SJSA1 (cell line): ENCODE results near the gene SNRNP200. TPM values are rescaled to one million over a fixed set of nuclear protein-coding genes. Genes with fewer than 3 reads are reported as not detected.
A peak's percentile ranks its signal among the peaks of the same experiment; 100 is the strongest.
"Not testable (repeated sequence)": the region's sequence is repeated elsewhere in the genome, so short reads cannot be mapped to it uniquely, and the experiment has no call there.

Experiments
- DNase-seq, 2 experiments: peaks; one replicate each; pipeline ENCODE4 v3.0.0-alpha.2; 2015 to 2020; ENCODE audit warnings: low spot score in 2 of 2, low read depth in 1 of 2
- H3K27ac ChIP-seq: fragments of 250-450 bp; sonication (Bioruptor Pico); 2 replicates; pipeline ENCODE4 v1.5.1; 2020; ENCODE audit warnings: mild to moderate bottlenecking, moderate library complexity
- H3K27me3 ChIP-seq: fragments of 250-450 bp; sonication (Bioruptor Pico); replicated peaks from 2 replicates; pipeline ENCODE4 v1.5.1; 2020; ENCODE audit warnings: mild to moderate bottlenecking, moderate library complexity
- H3K36me3 ChIP-seq: fragments of 250-450 bp; sonication (Bioruptor Pico); 2 replicates; pipeline ENCODE4 v1.5.1; 2020; ENCODE audit warnings: mild to moderate bottlenecking
- H3K4me1 ChIP-seq: fragments of 250-450 bp; sonication (Bioruptor Pico); replicated peaks from 2 replicates; pipeline ENCODE4 v1.6.1; 2021; ENCODE audit warnings: mild to moderate bottlenecking
- H3K4me3 ChIP-seq: fragments of 250-450 bp; sonication (Bioruptor Pico); 2 replicates; pipeline ENCODE4 v1.5.1; 2020; ENCODE audit warnings: mild to moderate bottlenecking
- H3K9me3 ChIP-seq: fragments of 250-450 bp; sonication (Bioruptor Pico); replicated peaks from 2 replicates; pipeline ENCODE4 v1.5.1; 2020; ENCODE audit warnings: mild to moderate bottlenecking
- total RNA-seq: library from RNA; depleted of rRNA; stranded (reverse); fragments of >200 nt; shearing (Covaris generic); gene quantifications from 2 replicates; pipeline ENCODE4 v1.2.3, GENCODE V29; 2014

Gene SNRNP200
- total RNA-seq, 1 experiment from 2014 or later = 33.1 TPM

DNA sequence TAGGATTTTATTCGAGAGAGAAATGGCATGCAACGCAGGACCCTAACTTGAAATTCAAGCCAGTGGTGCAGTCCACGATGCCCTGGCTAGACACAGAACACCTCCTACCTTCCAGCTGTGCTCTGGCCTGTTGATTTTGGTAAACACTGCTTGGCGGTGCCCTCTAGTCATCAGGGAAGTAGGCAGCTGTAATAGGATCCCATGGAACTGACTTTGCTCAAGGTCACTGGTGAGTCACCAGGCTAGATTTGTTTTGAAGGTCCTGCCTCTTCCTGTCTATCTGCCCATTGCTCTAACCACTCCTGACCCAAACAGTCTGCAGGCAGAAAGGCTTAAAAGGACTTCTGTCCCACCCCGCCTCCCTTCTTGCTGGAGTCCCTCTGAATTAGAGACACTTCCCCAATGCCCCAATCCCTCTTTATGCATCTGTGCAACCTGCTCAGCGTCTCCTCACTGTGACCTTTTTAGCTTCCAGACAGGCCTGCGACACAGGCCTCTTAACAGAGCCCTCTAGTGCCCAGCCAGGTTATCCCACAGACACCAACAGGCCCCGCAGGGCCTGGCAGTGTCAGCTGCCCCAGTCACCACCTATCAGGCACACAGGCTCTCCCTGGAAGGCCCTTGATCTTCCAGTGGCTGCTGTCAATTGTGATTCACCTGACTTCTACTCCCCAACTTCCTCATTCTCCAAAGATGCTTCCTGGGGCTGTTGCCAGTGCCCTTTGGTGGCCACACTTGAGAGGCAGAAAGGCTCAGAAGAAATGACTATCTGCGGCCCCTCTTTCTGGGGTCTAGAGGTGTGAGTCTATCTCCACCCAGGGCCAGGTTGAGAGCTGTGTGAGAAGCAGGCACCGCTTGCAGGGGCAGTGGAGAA, 44.7 kb downstream of the SNRNP200 start:
- Histone ChIP-seq H3K4me3 (no peak overlapping the region), H3K9me3 (no peaks in the 10 kb centered on the region), H3K27me3 (no peaks in the 10 kb centered on the region), H3K27ac (no peak overlapping the region), H3K4me1 (peaks cover 32% of the 10 kb centered on the region), H3K36me3 (peaks cover 48% of the 10 kb centered on the region)
- peak; percentile 72 to 75 for DNase-seq

DNA sequence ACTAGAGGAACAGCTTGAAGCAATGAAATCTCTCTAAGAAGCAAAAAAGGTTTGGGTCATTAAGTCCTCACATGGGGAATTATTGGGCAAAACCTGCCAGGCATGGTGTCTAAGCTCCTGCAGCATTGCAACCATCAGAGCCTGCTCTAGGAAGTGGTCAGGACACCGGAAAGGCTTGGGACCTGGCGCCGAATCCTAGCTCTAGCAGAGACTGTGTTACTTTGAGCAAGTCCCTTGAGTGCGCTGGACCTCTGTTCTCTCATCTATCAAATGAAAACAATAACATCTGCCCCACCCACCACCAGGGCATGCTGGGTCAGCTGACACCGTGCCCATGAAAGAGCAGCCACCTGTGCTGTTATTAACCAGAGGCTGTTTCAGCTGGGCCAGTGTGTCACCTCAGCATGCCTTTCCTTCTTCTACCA, 45.8 kb downstream of the SNRNP200 start:
- H3K27ac ChIP-seq = no peak overlapping the region
- peaks cover 24% of the 10 kb centered on the region for H3K4me1 ChIP-seq

DNA sequence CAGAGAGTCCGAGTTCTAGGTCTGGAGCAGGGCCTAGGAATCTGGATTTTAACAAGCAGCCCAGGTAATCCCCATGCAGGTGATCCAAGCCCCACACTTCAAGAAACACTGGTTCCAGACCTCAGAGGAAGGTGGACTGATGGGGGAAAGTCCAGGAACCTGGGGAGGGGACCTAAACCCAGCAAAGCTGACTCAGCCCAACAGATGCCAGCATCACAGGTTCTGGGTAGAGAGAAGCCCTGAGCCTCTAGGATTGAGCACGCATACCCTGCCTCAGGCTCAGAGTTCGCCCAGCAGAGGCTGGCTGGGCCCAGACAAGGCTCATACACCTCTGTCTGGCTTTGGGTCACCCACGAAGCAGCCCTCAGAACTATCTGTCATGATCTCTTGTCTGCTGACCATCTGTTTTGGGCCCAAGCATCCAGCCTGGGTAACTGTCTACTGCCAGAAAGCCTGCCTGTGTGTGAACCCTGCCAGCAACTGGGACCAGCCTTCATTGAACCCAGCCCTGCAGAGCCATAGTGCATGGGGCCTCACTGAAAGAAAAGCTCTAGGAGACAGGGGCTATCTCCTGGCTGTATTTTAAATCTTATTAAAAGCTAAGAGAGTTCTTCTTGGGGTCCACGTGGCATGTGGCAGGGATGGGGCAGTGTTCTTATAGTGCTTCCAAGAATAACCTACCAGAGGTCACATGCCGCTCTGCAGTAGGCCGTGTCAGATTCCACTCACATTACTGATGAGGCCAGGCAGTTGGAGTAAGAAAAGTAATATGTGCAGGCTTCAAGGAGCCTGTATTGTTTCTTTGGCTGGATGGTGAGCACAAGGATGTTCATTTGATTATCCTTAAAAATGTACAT, 47.0 kb downstream of the SNRNP200 start:
- no peak for DNase-seq
- Histone ChIP-seq H3K36me3 (peaks cover 50% of the 10 kb centered on the region), H3K9me3 (no peaks in the 10 kb centered on the region), H3K27me3 (no peaks in the 10 kb centered on the region), H3K4me3 (no peak overlapping the region), H3K27ac (no peak overlapping the region), H3K4me1 (peaks cover 18% of the 10 kb centered on the region)

More for the DNA sequence above, 45.8 kb downstream of the SNRNP200 start:
- Histone ChIP-seq H3K36me3 (peaks cover 49% of the 10 kb centered on the region), H3K9me3 (no peaks in the 10 kb centered on the region), H3K4me3 (no peak overlapping the region), H3K27me3 (no peaks in the 10 kb centered on the region)
- DNase-seq = no peak

DNA sequence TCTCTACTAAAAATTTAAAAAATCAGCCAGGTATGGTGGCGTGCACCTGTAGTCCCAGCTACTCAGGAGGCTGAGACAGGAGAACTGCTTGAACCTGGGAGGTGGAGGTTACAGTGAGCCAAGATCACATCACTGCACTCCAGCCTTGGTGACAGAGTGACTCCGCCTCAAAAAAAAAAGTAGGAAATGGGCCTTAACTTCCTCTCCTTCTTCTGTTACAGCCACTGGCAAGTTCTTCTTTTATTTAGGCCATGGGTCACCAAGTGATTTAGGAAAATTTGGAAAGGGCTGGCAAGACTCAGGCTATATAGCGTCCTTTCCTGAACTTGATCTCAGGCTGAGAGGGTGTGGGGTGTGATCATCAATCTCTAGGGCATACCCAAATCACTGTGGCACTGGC, 47.6 kb downstream of the SNRNP200 start:
- H3K27me3 ChIP-seq, H3K27ac ChIP-seq, H3K4me3 ChIP-seq, DNase-seq, H3K9me3 ChIP-seq: not testable (repeated sequence)
- peaks cover 18% of the 10 kb centered on the region for H3K4me1 ChIP-seq
- peaks cover 56% of the 10 kb centered on the region for H3K36me3 ChIP-seq

DNA sequence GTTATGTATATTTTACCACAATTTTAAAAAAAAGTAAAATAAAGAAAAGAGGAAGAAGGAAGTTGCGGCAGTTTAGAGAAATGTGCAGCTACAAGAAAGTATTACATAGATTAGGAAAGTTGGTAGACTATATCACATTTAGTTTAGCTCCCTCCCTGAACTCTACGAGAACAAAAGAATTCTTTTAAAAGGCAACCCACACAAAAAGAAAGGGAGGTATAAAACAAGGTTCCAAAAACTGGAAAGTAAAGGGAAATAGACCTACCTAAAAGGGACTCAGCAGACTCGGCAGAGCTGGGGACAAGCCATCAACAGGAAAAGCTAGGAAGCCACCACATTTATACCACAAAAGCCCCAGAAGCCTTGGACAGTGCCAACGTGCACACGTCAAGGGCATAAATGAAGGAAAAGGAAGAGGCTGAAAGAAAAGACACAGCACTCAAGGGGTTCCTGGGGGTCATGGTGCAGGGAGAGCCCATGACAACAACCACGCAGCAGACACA, 48.7 kb downstream of the SNRNP200 start:
- no peak for DNase-seq
- Histone ChIP-seq H3K4me1 (peaks cover 27% of the 10 kb centered on the region), H3K4me3 (no peak overlapping the region), H3K9me3 (no peaks in the 10 kb centered on the region), H3K27ac (no peak overlapping the region), H3K27me3 (no peaks in the 10 kb centered on the region), H3K36me3 (peaks cover 61% of the 10 kb centered on the region)

DNA sequence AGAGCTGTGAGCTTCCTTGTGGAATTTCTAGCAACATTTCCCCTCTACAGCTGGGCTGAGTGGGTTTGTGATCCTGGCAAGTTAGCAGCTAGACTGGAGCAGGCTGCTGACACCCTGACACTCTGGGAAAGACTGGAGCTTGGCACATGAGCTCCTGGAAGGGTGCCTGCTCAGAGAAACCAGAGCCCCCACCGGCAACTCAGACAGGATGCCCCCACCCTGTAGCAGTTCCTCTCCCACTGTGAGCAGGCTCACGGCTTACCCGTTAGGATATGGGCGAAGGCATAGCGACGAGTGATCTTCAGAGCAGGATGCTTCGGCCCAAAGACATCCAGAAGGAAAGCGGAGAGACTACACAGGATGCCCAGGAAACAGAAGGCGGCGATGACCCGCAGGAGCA, 50.8 kb downstream of the SNRNP200 start:
- H3K27ac ChIP-seq = no peak overlapping the region
- no peaks in the 10 kb centered on the region for H3K9me3 ChIP-seq
- no peak overlapping the region for H3K4me3 ChIP-seq
- peaks cover 18% of the 10 kb centered on the region for H3K4me1 ChIP-seq
- DNase-seq = no peak
- peaks cover 57% of the 10 kb centered on the region for H3K36me3 ChIP-seq
- H3K27me3 ChIP-seq = no peaks in the 10 kb centered on the region

DNA sequence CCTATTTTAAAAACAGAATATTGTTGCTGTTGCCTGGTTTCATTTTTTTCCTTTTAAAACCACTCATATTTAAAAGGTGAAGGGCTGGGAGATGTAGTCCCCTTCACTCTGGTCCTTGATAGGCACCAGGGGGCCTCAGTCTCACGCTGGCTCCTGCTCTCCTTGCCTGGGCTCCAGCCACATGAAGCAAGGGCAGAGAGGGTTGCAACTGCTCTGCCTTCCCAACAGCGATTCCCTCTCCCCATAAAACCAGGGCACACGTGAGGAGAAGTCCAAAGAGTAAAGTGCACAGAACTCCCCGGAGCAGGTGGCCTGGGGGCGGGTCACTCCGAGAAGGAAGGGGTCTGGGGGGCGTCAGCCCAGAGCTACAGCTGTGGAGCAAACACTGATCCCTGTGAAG, 52.3 kb downstream of the SNRNP200 start:
- DNase-seq = no peak
- no peaks in the 10 kb centered on the region for H3K27me3 ChIP-seq
- H3K36me3 ChIP-seq = peaks cover 47% of the 10 kb centered on the region
- no peaks in the 10 kb centered on the region for H3K9me3 ChIP-seq
- H3K27ac ChIP-seq = no peak overlapping the region
- H3K4me3 ChIP-seq = no peak overlapping the region
- H3K4me1 ChIP-seq = peaks cover 21% of the 10 kb centered on the region

DNA sequence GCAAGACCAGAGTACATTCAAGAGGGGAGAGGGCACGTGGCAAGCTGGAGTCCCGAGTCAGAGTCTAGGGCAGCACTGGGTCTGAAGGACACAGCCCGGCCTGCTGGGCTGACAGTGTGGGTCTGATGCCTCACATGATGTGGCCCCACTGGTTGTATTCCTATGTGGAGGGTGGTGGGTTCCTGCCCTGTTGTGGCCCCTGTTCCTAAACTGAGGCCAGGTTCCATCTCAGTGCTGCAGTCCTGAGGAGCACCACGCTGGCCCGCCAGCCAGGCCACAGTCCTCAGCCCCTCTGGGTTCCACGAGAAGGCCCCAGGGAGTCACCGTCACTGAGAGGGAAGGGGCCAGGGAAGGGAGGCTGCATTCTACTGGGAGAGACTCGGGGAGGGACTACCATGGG, 52.8 kb downstream of the SNRNP200 start:
- no peaks in the 10 kb centered on the region for H3K27me3 ChIP-seq
- peaks cover 21% of the 10 kb centered on the region for H3K4me1 ChIP-seq
- DNase-seq = no peak
- no peak overlapping the region for H3K27ac ChIP-seq
- H3K4me3 ChIP-seq = no peak overlapping the region
- peaks cover 47% of the 10 kb centered on the region for H3K36me3 ChIP-seq
- H3K9me3 ChIP-seq = no peaks in the 10 kb centered on the region

DNA sequence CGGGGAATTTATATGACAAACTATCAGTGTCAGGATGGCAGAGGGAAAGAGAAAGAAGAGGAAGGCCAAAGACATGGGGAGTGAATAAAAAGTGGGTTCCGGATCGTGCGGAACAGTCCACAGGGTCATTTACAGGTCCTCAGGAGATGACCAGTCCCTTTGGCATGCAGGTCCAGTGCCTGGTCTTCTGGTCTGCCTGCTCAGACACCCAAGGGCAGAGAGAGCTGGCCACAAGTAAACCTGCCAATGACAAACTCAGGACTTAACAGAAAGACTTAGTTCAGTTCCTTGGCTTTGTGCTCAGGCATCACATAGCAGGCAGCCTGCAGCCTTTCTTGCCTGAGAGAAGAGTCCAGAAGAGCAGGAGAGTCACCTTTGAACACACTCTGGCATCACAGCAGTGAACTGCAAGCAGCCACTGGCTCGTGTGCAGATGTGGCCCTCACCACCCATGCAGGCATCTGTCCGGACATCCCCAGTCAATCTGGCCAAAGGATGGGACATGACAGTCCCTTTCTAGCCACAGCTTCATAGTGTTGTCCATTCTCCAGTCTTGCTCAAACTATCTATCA, 53.5 kb downstream of the SNRNP200 start:
- H3K4me1 ChIP-seq = peaks cover 21% of the 10 kb centered on the region
- DNase-seq = peak; percentile 83 to 92
- H3K4me3 ChIP-seq = no peak overlapping the region
- H3K27me3 ChIP-seq = no peaks in the 10 kb centered on the region
- H3K36me3 ChIP-seq = peaks cover 47% of the 10 kb centered on the region
- H3K27ac ChIP-seq = peak overlapping the region; percentile 26; the same call in 1 of the 2 replicates
- H3K9me3 ChIP-seq = no peaks in the 10 kb centered on the region

DNA sequence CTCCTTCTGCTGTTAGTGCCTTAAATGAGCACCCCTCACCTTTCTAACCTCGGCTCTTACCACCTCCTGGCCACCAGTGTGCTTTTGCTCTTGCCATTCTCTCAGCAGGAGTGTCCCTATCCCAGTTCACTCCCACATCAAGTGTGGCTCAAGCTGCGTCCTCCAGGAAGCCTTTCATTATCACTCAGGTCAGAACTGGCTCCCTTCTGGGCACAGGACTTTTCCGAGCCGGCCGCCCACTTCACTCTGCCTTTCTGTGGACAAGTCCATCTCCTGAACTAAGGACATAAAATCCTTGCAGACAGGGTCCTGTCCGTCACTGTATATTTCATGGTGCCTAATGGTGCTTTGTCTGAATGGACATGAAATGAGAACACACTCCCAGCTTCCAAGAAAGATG, 55.2 kb downstream of the SNRNP200 start:
- Histone ChIP-seq H3K27me3 (no peaks in the 10 kb centered on the region), H3K4me1 (peaks cover 21% of the 10 kb centered on the region), H3K9me3 (no peaks in the 10 kb centered on the region), H3K27ac (no peak overlapping the region), H3K4me3 (no peak overlapping the region), H3K36me3 (peaks cover 40% of the 10 kb centered on the region)
- no peak for DNase-seq

DNA sequence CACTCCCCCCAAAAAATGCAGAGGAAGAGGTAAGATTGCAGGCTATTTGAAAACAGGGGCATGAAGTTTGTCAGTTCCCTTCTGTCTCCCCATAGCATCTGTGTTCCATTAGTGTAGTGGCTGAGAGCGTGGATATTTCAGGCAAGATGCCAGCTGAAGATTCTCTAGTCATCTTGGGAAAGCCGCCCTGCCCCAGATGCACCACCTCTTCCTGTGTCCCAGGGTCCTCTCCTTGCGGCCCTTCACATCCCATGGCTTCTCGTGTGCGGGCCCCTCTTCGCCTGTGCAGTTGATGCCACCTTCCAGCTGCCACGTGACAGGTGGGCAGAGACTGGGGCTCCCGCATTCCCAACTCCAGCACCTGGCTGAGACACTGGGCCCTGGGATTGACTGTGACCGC, 55.7 kb downstream of the SNRNP200 start:
- Histone ChIP-seq H3K9me3 (no peaks in the 10 kb centered on the region), H3K36me3 (peaks cover 34% of the 10 kb centered on the region), H3K27ac (no peak overlapping the region), H3K27me3 (no peaks in the 10 kb centered on the region), H3K4me3 (no peak overlapping the region), H3K4me1 (peaks cover 21% of the 10 kb centered on the region)
- no peak for DNase-seq

DNA sequence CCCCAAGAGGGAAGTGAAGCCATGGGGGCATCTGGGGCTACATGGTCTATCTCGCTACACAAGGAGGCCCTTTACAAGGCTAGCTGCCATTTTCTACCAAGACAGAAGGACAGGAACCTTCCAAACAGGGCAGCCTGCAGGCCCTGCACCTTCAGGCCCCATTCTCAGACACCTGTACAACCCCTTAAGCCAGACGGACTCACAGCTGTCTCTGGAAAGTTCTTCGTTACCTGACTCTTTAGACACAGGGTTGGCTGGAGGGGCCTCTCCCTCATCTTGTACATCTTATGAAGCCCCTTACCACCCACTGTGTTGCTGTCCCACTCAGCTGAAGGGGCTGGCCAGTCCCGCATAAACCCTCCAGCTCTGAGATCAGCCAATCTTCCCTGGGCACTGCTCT, 56.7 kb downstream of the SNRNP200 start:
- Histone ChIP-seq H3K9me3 (no peaks in the 10 kb centered on the region), H3K4me3 (no peak overlapping the region), H3K27ac (no peak overlapping the region), H3K36me3 (peaks cover 24% of the 10 kb centered on the region), H3K27me3 (no peaks in the 10 kb centered on the region), H3K4me1 (peaks cover 21% of the 10 kb centered on the region)
- DNase-seq = no peak

DNA sequence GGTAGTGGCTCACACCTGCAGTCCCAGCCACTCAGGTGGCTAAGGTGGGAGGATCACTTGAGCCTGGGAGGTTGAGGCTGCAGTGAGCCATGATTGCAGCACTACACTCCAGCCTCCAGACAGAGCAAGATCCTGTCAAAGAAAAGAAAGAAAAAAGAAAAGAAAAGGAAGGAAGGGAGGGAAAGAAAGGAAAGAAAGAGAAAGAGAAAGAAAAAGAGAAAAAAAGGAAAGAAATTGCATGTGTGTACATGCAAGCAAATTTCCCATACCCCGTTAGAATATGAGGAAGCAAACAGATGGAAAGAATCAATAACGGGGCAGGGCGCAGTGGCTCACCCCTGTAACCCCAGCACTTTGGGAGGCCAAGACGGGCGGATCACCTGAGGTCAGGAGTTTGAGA, 57.5 kb downstream of the SNRNP200 start:
- H3K4me3 ChIP-seq = no peak overlapping the region
- H3K27me3 ChIP-seq = no peaks in the 10 kb centered on the region
- no peak for DNase-seq
- no peak overlapping the region for H3K27ac ChIP-seq
- no peaks in the 10 kb centered on the region for H3K9me3 ChIP-seq
- peaks cover 17% of the 10 kb centered on the region for H3K36me3 ChIP-seq
- peaks cover 21% of the 10 kb centered on the region for H3K4me1 ChIP-seq
